Liver (tissue), 3 donors: ENCODE data around the gene TOLLIP.

Experiments
- ATF3 ChIP-seq: IDR thresholded peaks from 2 replicates; pipeline ENCODE4 v1.6.1; 2016; ENCODE audit warnings: antibody characterized with exemption
- CTCF ChIP-seq: fragments of 150-350 bp; IDR thresholded peaks from 2 replicates; pipeline ENCODE4 v1.5.1; 2017; ENCODE audit warnings: improper control_type of control experiment, low read depth, low read length; ENCODE audit not compliant: missing input control
- REST ChIP-seq: IDR thresholded peaks from 2 replicates; pipeline ENCODE4 v1.6.1; 2016; ENCODE audit warnings: antibody characterized with exemption, mild to moderate bottlenecking
- SP1 ChIP-seq: IDR thresholded peaks from 2 replicates; pipeline ENCODE4 v1.6.1; 2018; ENCODE audit warnings: antibody characterized with exemption, mild to moderate bottlenecking
- donor health status: healthy.
- donor health status: healthy.

GRCh38 chr11:1358286-1358685 is 48.9 kb upstream of the TOLLIP start:
- TF ChIP-seq CTCF (no peak), REST (no peak), ATF3 (no peak), SP1 (no peak)
